NCI-H526 (cell line): Measurements from ENCODE around the gene ITPKB.

ENCODE experiments used
- DNase-seq, 2 experiments: peaks; one replicate each; lab custom pipeline; 2025; lab: John Stamatoyannopoulos, UW

The ITPKB gene

GRCh38 chr1:226665505-226666163, 73.4 kb downstream of the ITPKB start:
- no peak for DNase-seq

DNA sequence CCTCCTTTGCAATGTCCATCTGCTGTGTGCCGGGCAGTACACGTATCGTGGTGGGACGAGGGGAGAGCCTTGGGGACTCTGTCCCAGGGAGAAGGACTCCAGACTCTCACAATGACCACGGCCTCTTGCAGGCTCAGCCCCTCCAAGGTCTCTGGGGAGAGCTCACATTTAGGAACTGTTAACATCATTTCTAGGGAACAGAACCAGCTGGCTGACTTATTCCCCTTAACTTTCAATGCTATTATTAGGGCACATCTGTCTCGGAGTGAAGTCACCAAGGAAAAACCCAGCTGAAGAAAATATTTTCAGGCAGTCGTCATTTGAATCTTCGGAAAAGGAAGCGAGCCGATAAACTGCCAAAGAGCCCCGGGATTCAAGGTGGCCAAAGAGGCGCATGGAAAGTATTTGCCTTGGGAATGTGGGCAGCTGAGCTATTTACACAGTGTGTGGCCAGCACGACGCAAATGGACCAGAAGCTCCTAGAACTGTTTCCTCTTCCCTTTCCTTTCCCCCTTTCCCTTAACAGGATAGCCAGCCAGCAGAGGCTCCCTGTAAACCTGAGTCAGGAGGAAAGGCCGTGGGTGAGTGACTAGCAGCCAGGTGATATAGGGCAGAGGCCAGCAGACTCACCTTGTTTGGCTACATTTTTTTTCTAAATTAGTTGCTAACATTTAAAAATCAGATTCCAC, 74.5 kb downstream of the ITPKB start:
- DNase-seq = no peak

DNA sequence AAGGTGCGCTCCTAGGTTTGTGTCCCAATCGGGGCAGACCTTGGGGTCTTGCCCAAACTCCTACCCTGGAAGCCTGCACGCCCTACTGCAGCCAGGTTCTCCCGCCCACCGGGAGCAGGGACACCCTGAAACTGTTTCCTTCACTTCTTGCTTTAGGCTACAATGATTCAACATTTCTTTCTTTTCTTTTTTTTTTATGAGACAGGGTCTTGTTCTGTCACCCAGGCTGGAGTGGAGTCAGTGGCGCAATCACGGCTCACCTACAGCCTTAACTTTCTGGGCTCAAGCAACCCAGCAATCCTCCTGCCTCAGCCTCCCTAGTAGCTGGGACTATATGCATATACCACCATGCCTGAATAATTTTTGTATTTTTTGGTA, 75.8 kb downstream of the ITPKB start:
- no peak for DNase-seq

- DNase-seq = no peak
Measured at GRCh38 chr1:226662642-226663326, 76.3 kb downstream of the ITPKB start.

GRCh38 chr1:226661965-226662364, 77.1 kb downstream of the ITPKB start:
- no peak for DNase-seq

DNA sequence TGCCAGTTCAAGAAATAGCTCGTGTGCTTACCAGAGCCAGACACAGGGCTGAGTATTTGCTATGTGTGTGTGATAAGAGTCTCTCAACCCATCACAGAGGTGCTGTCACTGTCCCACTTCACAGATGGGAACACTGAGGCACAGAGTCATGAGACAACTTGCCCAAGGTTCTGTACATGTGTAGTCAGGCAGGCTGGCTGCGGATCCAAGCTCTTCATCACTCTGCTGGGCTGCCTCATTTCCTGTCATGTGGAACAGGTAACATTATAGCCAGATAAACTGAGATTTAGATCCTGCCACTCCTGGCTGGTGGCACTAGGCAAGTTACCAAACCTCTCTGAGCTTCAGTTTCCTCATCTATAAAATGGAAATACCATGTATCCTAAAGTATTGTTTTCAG, 77.8 kb downstream of the ITPKB start:
- no peak for DNase-seq

- no peak for DNase-seq
Measured at GRCh38 chr1:226660410-226661182, 78.5 kb downstream of the ITPKB start.

GRCh38 chr1:226659641-226660040, 79.4 kb downstream of the ITPKB start:
- no peak for DNase-seq

DNA sequence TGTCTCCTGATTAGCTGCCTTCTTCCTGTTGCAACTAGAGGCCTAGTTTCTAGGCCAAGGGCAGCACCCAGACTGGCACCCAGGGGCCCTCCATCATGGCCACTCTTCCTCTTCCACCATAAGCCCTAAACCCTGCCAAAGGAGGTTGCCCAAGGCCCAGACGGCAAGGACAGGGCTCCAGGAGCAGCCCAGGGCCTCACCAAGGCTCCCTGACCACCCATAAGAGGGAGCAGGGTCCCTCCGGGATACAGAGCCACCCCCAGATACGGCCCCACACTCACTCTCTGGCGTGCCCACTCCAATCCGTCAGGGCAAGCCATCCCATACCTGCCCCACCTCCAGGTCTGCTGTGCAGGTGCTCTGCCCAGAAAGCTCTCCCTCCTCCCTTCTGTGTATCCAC, 79.9 kb downstream of the ITPKB start:
- DNase-seq = no peak

DNA sequence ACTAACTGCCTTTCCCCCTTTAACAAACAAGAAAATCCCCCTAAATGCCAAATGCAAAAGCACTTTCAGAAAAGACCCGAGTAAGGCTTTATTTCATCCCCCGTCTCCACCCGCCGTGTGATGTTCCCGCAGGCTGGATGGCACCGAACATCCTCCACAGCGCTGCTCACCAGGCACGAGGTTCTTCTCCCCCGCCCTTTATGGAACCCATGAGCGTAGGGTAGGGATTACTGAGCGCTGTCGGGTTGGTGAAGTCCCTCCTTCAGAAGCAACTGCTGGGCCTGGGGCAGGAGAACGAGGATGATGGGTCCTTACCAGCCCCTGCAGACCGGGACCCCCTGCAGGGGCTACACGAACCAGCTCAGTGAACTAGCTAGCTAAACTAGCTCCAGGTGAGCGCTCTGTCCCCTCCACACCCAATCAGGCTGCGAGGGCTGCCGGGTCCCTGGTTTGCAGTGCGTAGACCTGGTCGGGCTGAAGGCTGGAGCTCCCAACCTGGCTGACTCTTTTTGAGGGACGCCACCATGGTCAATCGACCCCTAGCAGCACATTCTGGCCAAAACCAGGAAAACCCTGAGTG, 80.4 kb downstream of the ITPKB start:
- DNase-seq = no peak

GRCh38 chr1:226657895-226658545, 81.1 kb downstream of the ITPKB start:
- peak in 1 of 2 experiments; percentile 4 for DNase-seq

- no peak for DNase-seq
Measured at GRCh38 chr1:226656601-226657277, 82.3 kb downstream of the ITPKB start.

DNA sequence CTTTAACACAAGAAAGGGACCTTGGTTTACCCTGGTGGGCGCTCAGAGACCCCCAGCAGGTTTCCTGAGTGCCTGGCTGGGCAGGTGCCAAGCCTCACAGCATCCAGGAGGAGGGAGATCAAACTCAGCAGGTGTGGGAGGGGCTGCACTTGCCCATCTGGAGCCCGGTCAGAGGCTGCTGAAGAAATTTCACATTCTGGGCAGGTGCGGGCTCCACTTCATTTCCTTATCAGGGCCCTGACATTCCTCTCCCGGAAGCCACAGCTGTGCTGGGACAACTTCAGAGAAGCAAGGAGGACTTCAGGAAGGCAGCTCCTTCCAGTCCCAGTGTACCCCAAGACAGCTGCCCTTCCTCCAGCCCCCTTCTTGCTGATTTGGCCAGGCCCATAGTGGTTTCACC, 82.9 kb downstream of the ITPKB start:
- DNase-seq = peak in 1 of 2 experiments; percentile 15

GRCh38 chr1:226655251-226656163, 83.6 kb downstream of the ITPKB start:
- DNase-seq = no peak

GRCh38 chr1:226654668-226655055, 84.4 kb downstream of the ITPKB start:
- DNase-seq = no peak

GRCh38 chr1:226654046-226654667, 84.9 kb downstream of the ITPKB start:
- no peak for DNase-seq

GRCh38 chr1:226653311-226653921, 85.7 kb downstream of the ITPKB start:
- DNase-seq = no peak

GRCh38 chr1:226652613-226653012, 86.5 kb downstream of the ITPKB start:
- no peak for DNase-seq

DNA sequence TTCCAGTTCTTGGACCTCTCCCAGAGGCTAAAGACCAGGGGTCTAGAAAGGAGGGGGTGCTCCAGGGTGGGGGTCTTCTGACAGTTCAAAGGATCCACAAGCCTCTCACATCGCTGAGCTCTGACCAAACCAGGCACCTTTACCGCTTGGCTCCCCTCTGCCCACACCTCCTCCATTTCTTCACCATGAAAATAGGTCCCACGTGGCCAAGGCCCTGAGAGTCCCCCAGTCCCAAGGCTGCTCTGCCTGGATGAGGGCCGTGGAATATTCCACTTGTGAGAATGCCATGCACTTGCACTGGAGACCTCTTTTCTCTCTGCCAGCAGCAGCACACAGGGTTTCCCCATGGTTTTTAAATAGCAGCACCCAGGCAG, 87.4 kb downstream of the ITPKB start:
- DNase-seq = no peak
